ENCODE results near the gene ZNF436. TPM values are rescaled to one million over a fixed set of nuclear protein-coding genes. Genes with fewer than 3 reads are reported as not detected.

The ZNF436 gene
- total and polyA plus RNA-seq, 9 of the 15 experiments (the other 6 are each of a cell fraction or from before 2014, with no cell fraction given) = 2.1 to 11.3 (median 6.8) TPM

DNA sequence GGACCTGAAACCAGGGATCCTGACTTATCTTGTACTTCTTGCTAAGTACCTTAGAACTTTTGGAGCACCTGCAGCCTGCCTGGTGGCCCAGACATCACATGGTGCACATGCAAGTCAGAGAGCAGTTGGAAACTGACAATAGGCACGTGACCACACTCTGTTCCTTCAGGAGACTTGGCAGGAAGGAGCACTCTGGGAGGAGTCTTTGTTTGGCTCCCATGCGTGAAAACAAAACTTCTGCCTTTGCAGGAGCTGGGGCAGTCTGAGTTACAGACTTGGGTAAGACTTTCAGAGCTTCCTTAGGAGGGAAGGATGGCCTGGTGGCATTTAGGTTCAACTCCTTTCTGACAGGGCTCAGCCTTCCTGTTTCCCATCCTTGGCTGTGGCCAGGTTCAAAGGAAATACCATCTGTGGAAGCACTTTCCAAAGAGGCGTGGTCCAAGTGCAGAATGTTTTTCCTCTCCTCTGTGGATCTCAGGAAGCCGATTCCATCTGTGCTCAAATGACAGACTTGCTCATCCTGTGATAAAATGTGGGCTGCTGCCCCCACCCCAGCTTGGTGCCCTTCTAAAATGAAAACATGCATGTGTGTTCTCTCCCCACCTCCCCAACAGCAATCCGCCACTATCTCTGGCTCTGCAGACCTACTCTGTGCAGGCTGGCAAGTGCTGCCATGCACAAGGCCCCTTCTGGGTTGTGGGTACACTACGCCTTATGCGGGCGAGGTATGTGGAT is 14.1 kb upstream of the ZNF436 start (continued):
- no peak for TF ChIP-seq REST (IDR thresholded peaks at IDR 0.05; ENCODE audit: borderline replicate concordance)
- TF ChIP-seq REST (CRISPR knock-in tag; IDR thresholded peaks at IDR 0.05; ENCODE audit: low read depth) = no peak
- TF ChIP-seq, protein P1, sequence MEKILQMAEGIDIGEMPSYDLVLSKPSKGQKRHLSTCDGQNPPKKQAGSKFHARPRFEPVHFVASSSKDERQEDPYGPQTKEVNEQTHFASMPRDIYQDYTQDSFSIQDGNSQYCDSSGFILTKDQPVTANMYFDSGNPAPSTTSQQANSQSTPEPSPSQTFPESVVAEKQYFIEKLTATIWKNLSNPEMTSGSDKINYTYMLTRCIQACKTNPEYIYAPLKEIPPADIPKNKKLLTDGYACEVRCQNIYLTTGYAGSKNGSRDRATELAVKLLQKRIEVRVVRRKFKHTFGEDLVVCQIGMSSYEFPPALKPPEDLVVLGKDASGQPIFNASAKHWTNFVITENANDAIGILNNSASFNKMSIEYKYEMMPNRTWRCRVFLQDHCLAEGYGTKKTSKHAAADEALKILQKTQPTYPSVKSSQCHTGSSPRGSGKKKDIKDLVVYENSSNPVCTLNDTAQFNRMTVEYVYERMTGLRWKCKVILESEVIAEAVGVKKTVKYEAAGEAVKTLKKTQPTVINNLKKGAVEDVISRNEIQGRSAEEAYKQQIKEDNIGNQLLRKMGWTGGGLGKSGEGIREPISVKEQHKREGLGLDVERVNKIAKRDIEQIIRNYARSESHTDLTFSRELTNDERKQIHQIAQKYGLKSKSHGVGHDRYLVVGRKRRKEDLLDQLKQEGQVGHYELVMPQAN (IDR thresholded peaks at IDR 0.05; ENCODE audit: borderline replicate concordance) = no peak
- TF ChIP-seq KDM5B (IDR thresholded peaks at IDR 0.05; ENCODE audit: insufficient replicate concordance, low read depth, low read length) = no peak
- TF ChIP-seq USF1 (CRISPR knock-in tag; IDR thresholded peaks at IDR 0.05) = peak; percentile 59
- peak; percentile 91 for TF ChIP-seq ZKSCAN1 (IDR thresholded peaks at IDR 0.05; ENCODE audit: low read depth, low read length)
- 0 out of 2 replicates have a peak, but pooled peaks have one; percentile 39 for TF ChIP-seq SOX6 (IDR thresholded peaks at IDR 0.05)
- TF ChIP-seq LEF1 (IDR thresholded peaks at IDR 0.05) = no peak
- no peak for TF ChIP-seq HDGF (IDR thresholded peaks at IDR 0.05)
- TF ChIP-seq, protein P2, sequence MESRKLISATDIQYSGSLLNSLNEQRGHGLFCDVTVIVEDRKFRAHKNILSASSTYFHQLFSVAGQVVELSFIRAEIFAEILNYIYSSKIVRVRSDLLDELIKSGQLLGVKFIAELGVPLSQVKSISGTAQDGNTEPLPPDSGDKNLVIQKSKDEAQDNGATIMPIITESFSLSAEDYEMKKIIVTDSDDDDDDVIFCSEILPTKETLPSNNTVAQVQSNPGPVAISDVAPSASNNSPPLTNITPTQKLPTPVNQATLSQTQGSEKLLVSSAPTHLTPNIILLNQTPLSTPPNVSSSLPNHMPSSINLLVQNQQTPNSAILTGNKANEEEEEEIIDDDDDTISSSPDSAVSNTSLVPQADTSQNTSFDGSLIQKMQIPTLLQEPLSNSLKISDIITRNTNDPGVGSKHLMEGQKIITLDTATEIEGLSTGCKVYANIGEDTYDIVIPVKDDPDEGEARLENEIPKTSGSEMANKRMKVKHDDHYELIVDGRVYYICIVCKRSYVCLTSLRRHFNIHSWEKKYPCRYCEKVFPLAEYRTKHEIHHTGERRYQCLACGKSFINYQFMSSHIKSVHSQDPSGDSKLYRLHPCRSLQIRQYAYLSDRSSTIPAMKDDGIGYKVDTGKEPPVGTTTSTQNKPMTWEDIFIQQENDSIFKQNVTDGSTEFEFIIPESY (CRISPR knock-in tag; IDR thresholded peaks at IDR 0.05) = 0 out of 2 replicates have a peak, but pooled peaks have one; percentile 37
